ENCODE data around the gene TMEM183A.
A peak's percentile ranks its signal among the peaks of the same experiment; 100 is the strongest.

TMEM183A gene

GRCh38 chr1:203048086-203048485 is 40.9 kb downstream of the TMEM183A start:
- DNase-seq, result no peak

GRCh38 chr1:203048555-203049051 is 41.4 kb downstream of the TMEM183A start:
- no peak for DNase-seq

- no peak for DNase-seq
These were observed 41.9 kb downstream of the TMEM183A start for GRCh38 chr1:203049077-203049476.

GRCh38 chr1:203049576-203050180 is 42.5 kb downstream of the TMEM183A start:
- DNase-seq, result no peak

GRCh38 chr1:203050826-203051225 is 43.7 kb downstream of the TMEM183A start:
- no peak for DNase-seq

- DNase-seq, result peak; percentile 92
These were observed 44.7 kb downstream of the TMEM183A start for GRCh38 chr1:203051841-203052324.

GRCh38 chr1:203052601-203053000 is 45.4 kb downstream of the TMEM183A start:
- DNase-seq, result peak; percentile 31

- DNase-seq, result no peak
These were observed 47.0 kb downstream of the TMEM183A start for GRCh38 chr1:203054184-203054583.

GRCh38 chr1:203054642-203055041 is 47.5 kb downstream of the TMEM183A start:
- no peak for DNase-seq

- no peak for DNase-seq
These were observed 48.1 kb downstream of the TMEM183A start for GRCh38 chr1:203055161-203055799.

GRCh38 chr1:203056012-203056411 is 48.8 kb downstream of the TMEM183A start:
- DNase-seq, result no peak

- DNase-seq, result no peak
These were observed 49.3 kb downstream of the TMEM183A start for GRCh38 chr1:203056516-203056915.

- no peak for DNase-seq
These were observed 50.9 kb downstream of the TMEM183A start for GRCh38 chr1:203057911-203058675.

- no peak for DNase-seq
These were observed 51.4 kb downstream of the TMEM183A start for GRCh38 chr1:203058676-203058935.

- DNase-seq, result no peak
These were observed 52.3 kb downstream of the TMEM183A start for GRCh38 chr1:203059485-203059884.

GRCh38 chr1:203060115-203060514 is 52.9 kb downstream of the TMEM183A start:
- DNase-seq, result no peak

GRCh38 chr1:203063287-203063686 is 56.1 kb downstream of the TMEM183A start:
- no peak for DNase-seq

- DNase-seq, result no peak
These were observed 58.0 kb downstream of the TMEM183A start for GRCh38 chr1:203065191-203065590.

GRCh38 chr1:203065986-203066385 is 58.8 kb downstream of the TMEM183A start:
- DNase-seq, result no peak

GRCh38 chr1:203066965-203067364 is 59.8 kb downstream of the TMEM183A start:
- DNase-seq, result no peak

- peak; percentile 16 for DNase-seq
These were observed 62.0 kb downstream of the TMEM183A start for GRCh38 chr1:203069030-203069747.

GRCh38 chr1:203072002-203072602 is 64.9 kb downstream of the TMEM183A start:
- no peak for DNase-seq

- no peak for DNase-seq
These were observed 65.7 kb downstream of the TMEM183A start for GRCh38 chr1:203072911-203073310.
